ENCODE results near the gene PEX14.

DNA sequence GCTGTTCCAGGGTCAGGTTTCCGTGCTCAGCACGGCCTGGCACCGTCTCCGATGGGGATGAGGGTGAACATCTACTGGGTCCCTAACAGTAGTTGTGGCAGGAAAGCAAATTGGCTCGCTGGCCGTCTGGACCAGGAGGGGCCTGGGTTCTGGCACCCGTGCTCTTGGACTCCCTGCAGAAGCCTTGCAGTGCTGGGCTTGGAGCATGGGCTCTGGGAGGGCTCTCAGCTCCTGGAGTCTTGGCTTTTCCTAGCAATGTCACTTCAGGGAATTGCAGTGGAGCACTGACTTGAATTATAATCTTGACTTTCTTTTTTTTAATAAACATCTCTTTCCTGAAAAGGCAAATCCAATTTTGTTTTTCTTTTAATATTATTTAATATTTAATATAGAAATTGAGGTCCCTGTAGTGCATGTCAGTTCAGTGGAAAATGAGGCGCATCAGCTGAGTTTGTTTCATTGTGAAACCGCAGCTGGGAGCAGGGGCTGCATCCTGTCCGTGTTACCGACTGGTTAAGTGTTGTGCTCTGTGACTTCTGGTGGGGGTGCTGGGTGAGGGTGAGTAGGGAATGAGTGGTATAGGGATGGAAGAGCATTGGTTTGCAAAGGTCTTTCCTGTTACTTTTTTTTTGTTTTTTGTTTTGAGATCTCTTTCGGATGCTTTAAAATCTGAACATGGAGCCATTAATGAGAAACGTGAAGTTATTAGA, 64.1 kb downstream of the PEX14 start:
- TF ChIP-seq, protein P1, sequence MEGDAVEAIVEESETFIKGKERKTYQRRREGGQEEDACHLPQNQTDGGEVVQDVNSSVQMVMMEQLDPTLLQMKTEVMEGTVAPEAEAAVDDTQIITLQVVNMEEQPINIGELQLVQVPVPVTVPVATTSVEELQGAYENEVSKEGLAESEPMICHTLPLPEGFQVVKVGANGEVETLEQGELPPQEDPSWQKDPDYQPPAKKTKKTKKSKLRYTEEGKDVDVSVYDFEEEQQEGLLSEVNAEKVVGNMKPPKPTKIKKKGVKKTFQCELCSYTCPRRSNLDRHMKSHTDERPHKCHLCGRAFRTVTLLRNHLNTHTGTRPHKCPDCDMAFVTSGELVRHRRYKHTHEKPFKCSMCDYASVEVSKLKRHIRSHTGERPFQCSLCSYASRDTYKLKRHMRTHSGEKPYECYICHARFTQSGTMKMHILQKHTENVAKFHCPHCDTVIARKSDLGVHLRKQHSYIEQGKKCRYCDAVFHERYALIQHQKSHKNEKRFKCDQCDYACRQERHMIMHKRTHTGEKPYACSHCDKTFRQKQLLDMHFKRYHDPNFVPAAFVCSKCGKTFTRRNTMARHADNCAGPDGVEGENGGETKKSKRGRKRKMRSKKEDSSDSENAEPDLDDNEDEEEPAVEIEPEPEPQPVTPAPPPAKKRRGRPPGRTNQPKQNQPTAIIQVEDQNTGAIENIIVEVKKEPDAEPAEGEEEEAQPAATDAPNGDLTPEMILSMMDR (IDR thresholded peaks at IDR 0.05): no peak
- no peak for TF ChIP-seq POLR2A (IDR thresholded peaks at IDR 0.05)

Data from uterus (tissue), 2 donors.